Measurements from ENCODE around the gene SORBS1. TPM values are rescaled to one million over a fixed set of nuclear protein-coding genes. Genes with fewer than 3 reads are reported as not detected.

SORBS1 gene
- total and polyA plus RNA-seq, 9 of the 15 experiments (the other 6 are each of a cell fraction or from before 2014, with no cell fraction given), result 2.0 to 13.3 (median 6.5) TPM

DNA sequence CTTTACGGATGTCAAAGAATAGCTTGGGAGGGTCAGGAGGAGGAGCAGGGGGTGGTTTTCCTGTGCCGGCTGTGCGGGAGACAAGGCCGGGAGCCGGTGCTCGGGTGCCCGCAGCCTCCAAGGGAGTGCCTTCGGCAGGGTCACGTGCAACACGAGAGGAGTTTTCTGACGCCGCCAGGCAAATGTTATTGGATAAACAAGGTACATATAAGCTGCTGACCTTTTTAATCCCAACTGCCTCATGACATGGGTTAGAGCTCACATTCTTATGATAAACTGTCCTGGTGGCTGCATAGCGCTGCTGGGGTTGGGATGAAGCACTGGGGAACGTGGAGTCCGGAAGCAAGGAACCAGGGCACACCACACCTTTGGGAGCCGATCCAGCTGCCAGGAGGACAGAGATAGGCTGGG is 145.5 kb downstream of the SORBS1 start (continued):
- TF ChIP-seq CHCHD3 (CRISPR knock-in tag; IDR thresholded peaks at IDR 0.05) (no peak), RB1 (IDR thresholded peaks at IDR 0.05; ENCODE audit: low read depth) (no peak), ZNF436 (CRISPR knock-in tag; IDR thresholded peaks at IDR 0.05) (no peak), KDM5B (IDR thresholded peaks at IDR 0.05; ENCODE audit: insufficient replicate concordance, low read depth, low read length) (no peak), CEBPB (tag; IDR thresholded peaks at IDR 0.05) (no peak), RFX1 (IDR thresholded peaks at IDR 0.05) (no peak), NR2F6 (CRISPR knock-in tag; IDR thresholded peaks at IDR 0.05) (no peak), ZNF583 (CRISPR knock-in tag; IDR thresholded peaks at IDR 0.05) (no peak), THRAP3 (IDR thresholded peaks at IDR 0.05; ENCODE audit: borderline replicate concordance) (no peak), ZKSCAN8 (CRISPR knock-in tag; IDR thresholded peaks at IDR 0.05) (no peak)
- TF ChIP-seq, protein P1, sequence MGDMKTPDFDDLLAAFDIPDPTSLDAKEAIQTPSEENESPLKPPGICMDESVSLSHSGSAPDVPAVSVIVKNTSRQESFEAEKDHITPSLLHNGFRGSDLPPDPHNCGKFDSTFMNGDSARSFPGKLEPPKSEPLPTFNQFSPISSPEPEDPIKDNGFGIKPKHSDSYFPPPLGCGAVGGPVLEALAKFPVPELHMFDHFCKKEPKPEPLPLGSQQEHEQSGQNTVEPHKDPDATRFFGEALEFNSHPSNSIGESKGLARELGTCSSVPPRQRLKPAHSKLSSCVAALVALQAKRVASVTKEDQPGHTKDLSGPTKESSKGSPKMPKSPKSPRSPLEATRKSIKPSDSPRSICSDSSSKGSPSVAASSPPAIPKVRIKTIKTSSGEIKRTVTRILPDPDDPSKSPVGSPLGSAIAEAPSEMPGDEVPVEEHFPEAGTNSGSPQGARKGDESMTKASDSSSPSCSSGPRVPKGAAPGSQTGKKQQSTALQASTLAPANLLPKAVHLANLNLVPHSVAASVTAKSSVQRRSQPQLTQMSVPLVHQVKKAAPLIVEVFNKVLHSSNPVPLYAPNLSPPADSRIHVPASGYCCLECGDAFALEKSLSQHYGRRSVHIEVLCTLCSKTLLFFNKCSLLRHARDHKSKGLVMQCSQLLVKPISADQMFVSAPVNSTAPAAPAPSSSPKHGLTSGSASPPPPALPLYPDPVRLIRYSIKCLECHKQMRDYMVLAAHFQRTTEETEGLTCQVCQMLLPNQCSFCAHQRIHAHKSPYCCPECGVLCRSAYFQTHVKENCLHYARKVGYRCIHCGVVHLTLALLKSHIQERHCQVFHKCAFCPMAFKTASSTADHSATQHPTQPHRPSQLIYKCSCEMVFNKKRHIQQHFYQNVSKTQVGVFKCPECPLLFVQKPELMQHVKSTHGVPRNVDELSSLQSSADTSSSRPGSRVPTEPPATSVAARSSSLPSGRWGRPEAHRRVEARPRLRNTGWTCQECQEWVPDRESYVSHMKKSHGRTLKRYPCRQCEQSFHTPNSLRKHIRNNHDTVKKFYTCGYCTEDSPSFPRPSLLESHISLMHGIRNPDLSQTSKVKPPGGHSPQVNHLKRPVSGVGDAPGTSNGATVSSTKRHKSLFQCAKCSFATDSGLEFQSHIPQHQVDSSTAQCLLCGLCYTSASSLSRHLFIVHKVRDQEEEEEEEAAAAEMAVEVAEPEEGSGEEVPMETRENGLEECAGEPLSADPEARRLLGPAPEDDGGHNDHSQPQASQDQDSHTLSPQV (IDR thresholded peaks at IDR 0.05), result no peak
